HL-60 (cell line): ENCODE results near the gene PCDH8.

Experiments
- CTCF ChIP-seq: IDR thresholded peaks from one replicate; pipeline ENCODE4 v1.5.1; 2011; ENCODE audit warnings: low read length, control low read depth, inconsistent platforms; ENCODE audit not compliant: insufficient read depth
- POLR2AphosphoS5 ChIP-seq: IDR thresholded peaks from 2 replicates; pipeline ENCODE4 v1.6.1; 2012; ENCODE audit warnings: low read depth

- no peak for TF ChIP-seq CTCF
- no peak for TF ChIP-seq POLR2AphosphoS5
These were observed 44.2 kb downstream of the PCDH8 start for GRCh38 chr13:52804202-52804641.
